ENCODE results near the gene MINDY3. TPM values are rescaled to one million over a fixed set of nuclear protein-coding genes. Genes with fewer than 3 reads are reported as not detected.

The MINDY3 gene
- total RNA-seq, 5 donors from 2014 or later (not counting 1 experiment from before 2014, with no cell fraction given) = 23.6 to 38.0 (median 29.0) TPM

DNA sequence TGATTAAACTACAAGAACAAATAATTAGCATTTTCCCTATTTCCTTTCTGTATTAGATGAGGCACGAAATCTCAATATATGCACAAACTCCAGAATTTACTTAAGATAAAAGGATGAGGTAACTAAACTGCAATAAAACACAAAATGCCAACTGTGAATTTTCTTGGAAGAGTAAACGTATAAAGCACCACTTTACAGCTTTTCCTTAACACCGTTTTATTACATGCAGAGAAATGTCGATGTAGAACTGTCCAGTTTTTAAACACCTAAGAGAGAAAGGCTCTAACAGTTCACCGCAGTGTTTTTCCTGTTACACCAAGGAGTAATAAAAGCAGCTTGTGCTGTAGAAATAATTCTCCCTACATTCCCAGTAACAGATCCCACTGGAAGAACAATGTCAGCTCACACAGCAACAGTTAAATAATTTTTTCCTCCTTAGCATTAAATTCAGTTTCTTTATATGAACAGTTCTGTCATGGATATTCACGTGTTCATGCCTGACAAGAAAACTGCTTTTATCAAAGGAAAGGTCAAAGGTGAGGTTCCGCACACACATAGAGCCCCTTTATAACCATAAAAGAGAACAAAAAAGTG is 52.0 kb downstream of the MINDY3 start:
- peaks cover 10 to 36% of the 10 kb centered on the region in 2 donors for H3K36me3 ChIP-seq (ENCODE audit: control insufficient read depth in 2 of 2, extremely low read depth in 1 of 2, insufficient read depth in 1 of 2, low read length in 1 of 2)
- Mint-ChIP-seq H3K36me3 (peaks cover 74% of the 10 kb centered on the region), H3K27ac (no peak overlapping the region), H3K4me3 (no peak overlapping the region), H3K27me3 (no peaks in the 10 kb centered on the region), H3K4me1 (peaks cover 0 to 6% (median 0%) of the 10 kb centered on the region in 3 donors), H3K9me3 (no peaks in the 10 kb centered on the region)
- DNase-seq = no peak
- H3K27me3 ChIP-seq (replicated peaks in 1 of 2; ENCODE audit: control insufficient read depth in 2 of 2, extremely low read depth in 1 of 2, insufficient read depth in 2 of 2, low read length in 1 of 2) = no peaks in the 10 kb centered on the region
- no peaks in the 10 kb centered on the region for H3K9me3 ChIP-seq
- WGBS (ENCODE audit: insufficient coverage) = 100% methylated on average over 2 of the region's 7 CpGs
- ChIA-PET CTCF (no interaction called here), POLR2A (no interaction called here)
- H3K4me3 ChIP-seq (ENCODE audit: control insufficient read depth in 1 of 2, extremely low read depth in 1 of 2, low read length in 1 of 2) = no peak overlapping the region
- no peak overlapping the region for H3K27ac ChIP-seq (ENCODE audit: low read length)
- no peak for ATAC-seq (replicated peaks in 1 of 4)
- H3K4me1 ChIP-seq (ENCODE audit: control insufficient read depth in 1 of 2, extremely low read depth in 1 of 2, insufficient read depth in 2 of 2, low read length in 2 of 2) = no peaks in the 10 kb centered on the region

DNA sequence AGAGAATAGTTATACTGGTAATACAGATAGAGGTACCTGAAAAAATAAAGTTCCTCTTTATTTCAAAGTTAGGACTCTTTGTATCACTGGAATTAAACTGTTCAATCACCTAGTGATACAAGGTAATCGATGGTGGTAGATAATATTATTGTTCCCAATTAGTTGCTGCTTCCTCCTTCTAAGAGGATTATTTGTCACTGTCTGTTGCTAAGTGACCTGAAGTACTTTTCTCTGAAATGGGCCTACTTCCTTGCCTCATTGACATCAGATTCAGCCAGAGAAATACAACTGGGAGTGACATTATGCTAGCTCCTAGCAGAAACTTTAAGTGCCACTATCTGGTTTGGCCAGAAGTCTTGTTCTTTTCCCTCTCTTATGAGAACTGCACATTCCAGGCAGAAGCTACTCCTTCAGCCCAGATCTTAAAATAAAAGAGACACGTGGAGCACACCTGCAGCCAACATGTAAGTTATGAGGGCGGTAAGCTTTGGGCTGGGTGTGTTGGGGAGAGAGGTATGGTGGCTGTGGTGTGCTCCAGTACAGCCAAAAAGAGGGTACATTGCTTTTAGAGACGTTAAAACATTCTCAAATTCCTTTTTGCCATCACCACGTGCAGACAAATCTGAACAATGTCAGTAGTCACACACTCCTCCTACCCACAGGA is 54.8 kb downstream of the MINDY3 start:
- no peaks in the 10 kb centered on the region for H3K27me3 ChIP-seq (replicated peaks in 1 of 2; ENCODE audit: control insufficient read depth in 2 of 2, extremely low read depth in 1 of 2, insufficient read depth in 2 of 2, low read length in 1 of 2)
- H3K9me3 ChIP-seq = peaks cover 3% of the 10 kb centered on the region
- no peak overlapping the region for H3K27ac Mint-ChIP-seq
- ATAC-seq (replicated peaks in 1 of 4) = no peak
- ChIA-PET CTCF (no interaction called here), POLR2A (interaction anchor here in 1 of 2 donors (0.6 kb wide), 1 partner anchor 43 kb away, joined by 4 read pairs; no protein-coding TSS in a partner anchor)
- no peak overlapping the region for H3K27ac ChIP-seq (ENCODE audit: low read length)
- H3K27me3 Mint-ChIP-seq = no peaks in the 10 kb centered on the region
- peaks cover 0 to 6% (median 0%) of the 10 kb centered on the region in 3 donors for H3K4me1 Mint-ChIP-seq
- H3K4me3 ChIP-seq (ENCODE audit: control insufficient read depth in 1 of 2, extremely low read depth in 1 of 2, low read length in 1 of 2) = no peak overlapping the region
- H3K4me1 ChIP-seq (ENCODE audit: control insufficient read depth in 1 of 2, extremely low read depth in 1 of 2, insufficient read depth in 2 of 2, low read length in 2 of 2) = no peaks in the 10 kb centered on the region
- H3K4me3 Mint-ChIP-seq = no peak overlapping the region
- WGBS (ENCODE audit: insufficient coverage) = 100% methylated on average over 1 of the region's 5 CpGs
- H3K36me3 Mint-ChIP-seq = peaks cover 79% of the 10 kb centered on the region
- peaks cover 13 to 36% of the 10 kb centered on the region in 2 donors for H3K36me3 ChIP-seq (ENCODE audit: control insufficient read depth in 2 of 2, extremely low read depth in 1 of 2, insufficient read depth in 1 of 2, low read length in 1 of 2)
- no peak for DNase-seq
- peaks cover 0 to 3% (median 0%) of the 10 kb centered on the region in 3 donors for H3K9me3 Mint-ChIP-seq

DNA sequence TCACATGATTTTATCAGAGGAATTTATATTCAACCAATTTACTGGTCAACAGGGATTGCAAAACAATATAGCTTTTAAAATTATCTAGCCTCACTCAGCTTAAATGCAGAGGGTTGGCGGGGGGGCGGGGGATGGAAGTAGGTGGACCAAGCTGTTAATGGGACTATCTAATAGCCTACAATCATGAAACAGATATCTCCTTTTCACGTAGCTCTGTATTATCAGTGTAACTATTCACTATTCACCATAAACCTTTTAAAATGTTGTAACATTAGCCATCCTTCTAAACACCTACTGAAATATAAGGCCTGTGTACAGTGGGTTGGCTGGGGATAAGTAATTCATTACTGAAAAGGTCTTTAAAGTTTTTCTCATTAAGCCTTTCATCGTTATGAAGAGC is 56.2 kb downstream of the MINDY3 start:
- H3K4me3 Mint-ChIP-seq = no peak overlapping the region

DNA sequence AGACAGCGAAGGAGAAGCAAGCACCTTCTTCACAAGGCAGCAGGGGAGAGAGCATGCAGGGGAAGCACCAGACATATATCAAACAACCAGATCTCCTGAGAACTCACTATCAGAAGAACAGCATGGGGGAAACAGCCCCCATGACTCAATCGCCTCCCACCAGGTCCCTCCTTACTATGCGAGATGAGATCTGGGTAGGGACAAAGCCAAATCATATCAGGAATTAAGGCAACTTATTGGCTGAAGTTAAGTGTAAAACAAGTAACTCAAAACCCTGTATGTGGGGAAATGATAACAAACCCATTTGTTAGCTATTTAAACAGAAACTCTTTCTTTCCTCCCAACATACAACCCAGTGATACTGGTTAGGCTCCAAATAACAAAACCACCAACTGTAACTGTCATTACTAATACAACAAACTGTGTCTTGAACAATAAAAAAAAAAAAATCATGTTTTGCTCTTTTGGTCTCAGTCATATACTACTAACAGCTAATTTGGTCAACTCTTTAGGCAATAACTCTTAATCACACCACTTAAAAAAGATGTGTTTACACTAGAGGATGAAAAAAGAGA is 57.8 kb downstream of the MINDY3 start:
- DNase-seq (no peak), ATAC-seq (replicated peaks in 1 of 4) (no peak)
- Histone ChIP-seq H3K27me3 (replicated peaks in 1 of 2; ENCODE audit: control insufficient read depth in 2 of 2, extremely low read depth in 1 of 2, insufficient read depth in 2 of 2, low read length in 1 of 2) (no peaks in the 10 kb centered on the region), H3K27ac (ENCODE audit: low read length) (no peak overlapping the region), H3K9me3 (peaks cover 3% of the 10 kb centered on the region), H3K4me1 (ENCODE audit: control insufficient read depth in 1 of 2, extremely low read depth in 1 of 2, insufficient read depth in 2 of 2, low read length in 2 of 2) (no peaks in the 10 kb centered on the region), H3K36me3 (ENCODE audit: control insufficient read depth in 2 of 2, extremely low read depth in 1 of 2, insufficient read depth in 1 of 2, low read length in 1 of 2) (peaks cover 11 to 41% of the 10 kb centered on the region in 2 donors), H3K4me3 (ENCODE audit: control insufficient read depth in 1 of 2, extremely low read depth in 1 of 2, low read length in 1 of 2) (no peak overlapping the region)
- peaks cover 0 to 6% (median 0%) of the 10 kb centered on the region in 3 donors for H3K4me1 Mint-ChIP-seq
- 100% methylated on average over 1 of the region's 3 CpGs for WGBS (ENCODE audit: insufficient coverage)
- H3K27me3 Mint-ChIP-seq = no peaks in the 10 kb centered on the region
- H3K27ac Mint-ChIP-seq = no peak overlapping the region
- peaks cover 0 to 3% (median 0%) of the 10 kb centered on the region in 3 donors for H3K9me3 Mint-ChIP-seq
- ChIA-PET POLR2A (no interaction called here), CTCF (no interaction called here)
- H3K4me3 Mint-ChIP-seq = no peak overlapping the region
- H3K36me3 Mint-ChIP-seq = peaks cover 73% of the 10 kb centered on the region

More for the DNA sequence above, 56.2 kb downstream of the MINDY3 start:
- H3K4me1 Mint-ChIP-seq = peaks cover 0 to 6% (median 0%) of the 10 kb centered on the region in 3 donors
- no peak for ATAC-seq (replicated peaks in 1 of 4)
- Histone ChIP-seq H3K4me1 (ENCODE audit: control insufficient read depth in 1 of 2, extremely low read depth in 1 of 2, insufficient read depth in 2 of 2, low read length in 2 of 2) (no peaks in the 10 kb centered on the region), H3K27me3 (replicated peaks in 1 of 2; ENCODE audit: control insufficient read depth in 2 of 2, extremely low read depth in 1 of 2, insufficient read depth in 2 of 2, low read length in 1 of 2) (no peaks in the 10 kb centered on the region), H3K27ac (ENCODE audit: low read length) (no peak overlapping the region), H3K4me3 (ENCODE audit: control insufficient read depth in 1 of 2, extremely low read depth in 1 of 2, low read length in 1 of 2) (no peak overlapping the region), H3K9me3 (peaks cover 3% of the 10 kb centered on the region), H3K36me3 (ENCODE audit: control insufficient read depth in 2 of 2, extremely low read depth in 1 of 2, insufficient read depth in 1 of 2, low read length in 1 of 2) (peaks cover 13 to 41% of the 10 kb centered on the region in 2 donors)
- CTCF ChIA-PET = interaction anchor here in 1 of 2 donors (0.6 kb wide), 1 partner anchor 32 kb away, joined by 6 read pairs; no protein-coding TSS in a partner anchor
- peaks cover 80% of the 10 kb centered on the region for H3K36me3 Mint-ChIP-seq
- POLR2A ChIA-PET = interaction anchor here in 1 of 2 donors (0.6 kb wide), 1 partner anchor 831 kb away, joined by 4 read pairs; no protein-coding TSS in a partner anchor
- DNase-seq = no peak
- H3K27ac Mint-ChIP-seq = no peak overlapping the region
- no peaks in the 10 kb centered on the region for H3K27me3 Mint-ChIP-seq
- peaks cover 0 to 3% (median 0%) of the 10 kb centered on the region in 3 donors for H3K9me3 Mint-ChIP-seq
- no CpG with 5 or more reads among the region's 4 CpGs for WGBS (ENCODE audit: insufficient coverage)

DNA sequence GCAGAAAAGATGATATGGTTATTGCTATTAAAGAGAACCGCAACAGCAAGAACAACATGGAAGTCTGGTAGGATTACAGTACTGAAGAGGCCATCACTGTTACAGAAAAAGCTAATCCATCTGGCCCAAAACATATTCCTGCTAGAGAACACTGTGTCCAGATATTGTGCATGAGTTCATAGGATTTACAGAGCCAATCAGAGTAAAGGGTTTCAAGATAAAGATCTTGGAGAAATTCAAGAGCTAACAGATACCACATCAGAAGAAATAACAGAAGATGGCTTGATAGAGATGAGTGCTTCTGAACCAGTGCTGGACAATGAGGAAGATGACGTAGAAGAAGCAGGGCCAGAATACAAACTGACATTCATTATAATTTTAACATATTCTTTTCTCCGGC is 58.7 kb downstream of the MINDY3 start:
- no peaks in the 10 kb centered on the region for H3K27me3 ChIP-seq (replicated peaks in 1 of 2; ENCODE audit: control insufficient read depth in 2 of 2, extremely low read depth in 1 of 2, insufficient read depth in 2 of 2, low read length in 1 of 2)
- H3K4me3 ChIP-seq (ENCODE audit: control insufficient read depth in 1 of 2, extremely low read depth in 1 of 2, low read length in 1 of 2) = no peak overlapping the region
- H3K27ac ChIP-seq (ENCODE audit: low read length) = no peak overlapping the region
- Mint-ChIP-seq H3K27me3 (no peaks in the 10 kb centered on the region), H3K4me1 (peaks cover 0 to 6% (median 0%) of the 10 kb centered on the region in 3 donors), H3K9me3 (peaks cover 0 to 3% (median 0%) of the 10 kb centered on the region in 3 donors), H3K36me3 (peaks cover 71% of the 10 kb centered on the region), H3K27ac (no peak overlapping the region), H3K4me3 (no peak overlapping the region)
- H3K9me3 ChIP-seq = peaks cover 3% of the 10 kb centered on the region
- H3K36me3 ChIP-seq (ENCODE audit: control insufficient read depth in 2 of 2, extremely low read depth in 1 of 2, insufficient read depth in 1 of 2, low read length in 1 of 2) = peaks cover 11 to 34% of the 10 kb centered on the region in 2 donors
- 100% methylated on average over 1 of the region's 3 CpGs for WGBS (ENCODE audit: insufficient coverage)
- POLR2A ChIA-PET = no interaction called here
- CTCF ChIA-PET = interaction anchor here in 1 of 2 donors (0.5 kb wide), 1 partner anchor 14 kb away, joined by 3 read pairs; no protein-coding TSS in a partner anchor
- ATAC-seq (replicated peaks in 1 of 4) (no peak), DNase-seq (no peak)
- H3K4me1 ChIP-seq (ENCODE audit: control insufficient read depth in 1 of 2, extremely low read depth in 1 of 2, insufficient read depth in 2 of 2, low read length in 2 of 2) = no peaks in the 10 kb centered on the region

DNA sequence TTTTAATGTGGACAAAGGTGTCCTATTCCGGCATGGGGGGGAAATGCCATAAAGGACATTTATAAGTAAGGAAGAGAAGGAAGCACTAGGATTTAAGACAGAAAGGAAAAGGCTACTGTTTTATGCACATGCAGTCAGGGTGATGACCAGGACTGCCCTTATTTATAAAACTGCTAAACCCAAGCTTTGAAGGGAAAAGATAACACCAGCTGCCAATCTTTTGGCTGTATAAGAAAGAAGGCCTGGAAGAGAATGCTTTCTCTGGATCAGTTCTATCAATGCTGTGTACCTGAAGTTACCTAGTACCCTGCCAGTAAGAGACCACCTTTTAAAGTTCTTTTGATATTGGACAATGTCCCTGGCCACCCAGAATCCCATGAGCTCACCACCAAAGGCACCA is 59.2 kb downstream of the MINDY3 start:
- no CpG with 5 or more reads among the region's 1 CpG for WGBS (ENCODE audit: insufficient coverage)
- H3K36me3 Mint-ChIP-seq = peaks cover 69% of the 10 kb centered on the region
- ATAC-seq (replicated peaks in 1 of 4) (no peak), DNase-seq (no peak)
- H3K36me3 ChIP-seq (ENCODE audit: control insufficient read depth in 2 of 2, extremely low read depth in 1 of 2, insufficient read depth in 1 of 2, low read length in 1 of 2) = peaks cover 11 to 30% of the 10 kb centered on the region in 2 donors
- peaks cover 0 to 3% (median 0%) of the 10 kb centered on the region in 3 donors for H3K9me3 Mint-ChIP-seq
- H3K27ac ChIP-seq (ENCODE audit: low read length) = no peak overlapping the region
- no peak overlapping the region for H3K4me3 ChIP-seq (ENCODE audit: control insufficient read depth in 1 of 2, extremely low read depth in 1 of 2, low read length in 1 of 2)
- no peak overlapping the region for H3K4me3 Mint-ChIP-seq
- no peaks in the 10 kb centered on the region for H3K4me1 ChIP-seq (ENCODE audit: control insufficient read depth in 1 of 2, extremely low read depth in 1 of 2, insufficient read depth in 2 of 2, low read length in 2 of 2)
- H3K27me3 Mint-ChIP-seq = no peaks in the 10 kb centered on the region
- H3K9me3 ChIP-seq = peaks cover 3% of the 10 kb centered on the region
- peaks cover 0 to 1% (median under 1%) of the 10 kb centered on the region in 3 donors for H3K4me1 Mint-ChIP-seq
- POLR2A ChIA-PET = no interaction called here
- no peak overlapping the region for H3K27ac Mint-ChIP-seq
- CTCF ChIA-PET = interaction anchor here in 1 of 2 donors (0.5 kb wide), 1 partner anchor 14 kb away, joined by 3 read pairs; no protein-coding TSS in a partner anchor
- no peaks in the 10 kb centered on the region for H3K27me3 ChIP-seq (replicated peaks in 1 of 2; ENCODE audit: control insufficient read depth in 2 of 2, extremely low read depth in 1 of 2, insufficient read depth in 2 of 2, low read length in 1 of 2)
